Natural killer cell treated with Interleukin-12 subunit alpha and Interleukin-12 subunit beta and Interleukin-15 and Interleukin-18, amount 100 ng/mL, for 72 hours (primary cell): ENCODE results near the gene BTBD19. TPM values are rescaled to one million over a fixed set of nuclear protein-coding genes. Genes with fewer than 3 reads are reported as not detected.
"Not testable (repeated sequence)": the region's sequence is repeated elsewhere in the genome, so short reads cannot be mapped to it uniquely, and the experiment has no call there.

Experiments used
- ATAC-seq, 2 donors: fragments of 150-1000 bp; cut with Tn5 transposase in 1 of 2; sonication (Bioruptor Pico), chemical (Tn5 transposase) in 1 of 2; 2 replicates each; pipeline ENCODE4 v1.10.0; 2021
- DNase-seq: peaks from one replicate; pipeline ENCODE4 v3.0.0; 2022; ENCODE audit warnings: low spot score
- H3K27ac Mint-ChIP-seq, 2 donors: 1 replicate in 1 of 2; 2 replicates in 1 of 2; pipeline ENCODE4 v1.8.0; 2022; ENCODE audit warnings: mixed read lengths in 2 of 2, mild to moderate bottlenecking in 1 of 2, moderate library complexity in 1 of 2
- H3K27me3 Mint-ChIP-seq, 2 donors: 1 replicate in 1 of 2; 2 replicates in 1 of 2; pipeline ENCODE4 v1.8.0; 2022; ENCODE audit warnings: mixed read lengths in 2 of 2
- H3K36me3 Mint-ChIP-seq: one replicate; pipeline ENCODE4 v1.8.0; 2022; ENCODE audit warnings: mixed read lengths
- H3K4me1 Mint-ChIP-seq, 2 donors: 1 replicate in 1 of 2; 2 replicates in 1 of 2; pipeline ENCODE4 v1.8.0; 2022; ENCODE audit warnings: low read depth in 2 of 2, mixed read lengths in 2 of 2, mild to moderate bottlenecking in 1 of 2
- H3K4me3 Mint-ChIP-seq: one replicate; pipeline ENCODE4 v1.8.0; 2022; ENCODE audit warnings: mixed read lengths
- H3K9me3 Mint-ChIP-seq: 2 replicates; pipeline ENCODE4 v1.8.0; 2022; ENCODE audit warnings: mixed read lengths
- total RNA-seq, 2 donors: library from RNA; stranded (reverse); gene quantifications; one replicate each; pipeline ENCODE4 v1.2.3, GENCODE V29; 2022

The BTBD19 gene
- total RNA-seq, 2 donors from 2014 or later, result 1.7 to 6.4 TPM

DNA sequence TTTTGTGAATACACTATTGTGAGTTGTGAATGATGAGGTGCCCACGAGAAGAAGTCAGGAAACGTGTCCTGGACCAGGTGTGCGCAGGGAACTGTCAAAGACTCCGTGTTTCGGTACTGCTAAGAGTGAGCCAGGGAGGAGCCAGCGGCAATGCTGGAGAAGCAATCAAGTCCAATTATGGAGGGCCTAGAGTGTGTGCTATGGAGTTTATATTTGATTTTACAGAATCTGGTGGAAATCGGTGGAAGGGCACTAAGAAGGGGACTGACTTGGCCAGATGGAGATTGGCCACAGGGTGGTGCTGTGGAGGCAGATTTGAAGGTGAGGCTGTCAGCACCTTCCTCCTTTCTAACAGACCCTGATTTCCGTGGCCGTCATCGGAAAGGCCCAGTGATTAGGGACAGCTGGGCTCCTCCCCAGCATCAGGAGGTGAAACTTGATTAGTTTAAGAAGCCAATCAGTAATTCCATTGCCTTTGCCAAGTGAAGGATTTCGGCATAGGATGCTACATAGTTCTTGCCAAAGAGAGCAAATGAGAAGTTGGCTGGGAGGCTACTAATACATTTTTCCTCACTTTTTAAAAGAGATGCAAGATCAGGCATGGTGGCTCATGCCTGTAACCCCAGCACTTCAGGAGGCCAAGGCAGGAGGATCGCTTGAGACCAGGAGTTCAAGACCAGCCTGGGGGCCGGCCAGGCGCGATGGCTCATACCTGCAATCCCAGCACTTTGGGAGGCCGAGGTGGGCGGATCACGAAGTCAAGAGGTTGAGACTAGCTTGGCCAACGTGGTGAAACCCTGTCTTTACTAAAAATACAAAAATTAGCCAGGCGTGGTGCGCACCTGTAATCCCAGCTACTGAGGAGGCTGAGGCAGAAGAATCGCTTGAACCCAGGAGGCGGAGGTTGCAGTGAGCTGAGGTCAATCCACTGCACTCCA, 27.7 kb downstream of the BTBD19 start:
- Mint-ChIP-seq H3K4me1 (peaks cover 0 to 3% of the 10 kb centered on the region in 2 donors), H3K27me3 (peaks cover under 1 to 3% of the 10 kb centered on the region in 2 donors), H3K9me3 (no peaks in the 10 kb centered on the region), H3K4me3 (no peak overlapping the region), H3K36me3 (no peaks in the 10 kb centered on the region), H3K27ac (peak overlapping the region in 1 of 2 donors; percentile 56)
- peak; percentile 83 for DNase-seq
- ATAC-seq, result peak; percentile 87

DNA sequence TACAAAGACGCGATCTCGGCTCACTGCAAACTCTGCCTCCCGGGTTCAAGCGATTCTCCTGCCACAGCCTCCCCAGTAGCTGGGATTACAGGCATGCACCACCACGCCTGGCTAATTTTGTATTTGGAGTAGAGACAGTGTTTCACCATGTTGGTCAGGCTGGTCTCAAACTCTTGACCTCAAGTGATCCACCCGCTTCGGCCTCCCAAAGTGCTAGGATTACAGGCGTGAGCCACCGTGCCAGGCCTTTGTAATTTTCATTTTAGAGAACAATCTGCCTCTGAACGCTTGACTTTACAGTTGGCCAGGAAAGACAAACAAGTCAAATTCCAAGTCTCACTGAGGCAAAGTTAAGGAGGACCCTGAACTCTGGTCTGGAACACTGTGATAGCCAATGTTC, 30.0 kb downstream of the BTBD19 start:
- H3K4me3 Mint-ChIP-seq, ATAC-seq, H3K36me3 Mint-ChIP-seq, H3K27ac Mint-ChIP-seq, DNase-seq, H3K9me3 Mint-ChIP-seq, H3K4me1 Mint-ChIP-seq: not testable (repeated sequence)
- peaks cover 12 to 14% of the 10 kb centered on the region in 2 donors for H3K27me3 Mint-ChIP-seq

DNA sequence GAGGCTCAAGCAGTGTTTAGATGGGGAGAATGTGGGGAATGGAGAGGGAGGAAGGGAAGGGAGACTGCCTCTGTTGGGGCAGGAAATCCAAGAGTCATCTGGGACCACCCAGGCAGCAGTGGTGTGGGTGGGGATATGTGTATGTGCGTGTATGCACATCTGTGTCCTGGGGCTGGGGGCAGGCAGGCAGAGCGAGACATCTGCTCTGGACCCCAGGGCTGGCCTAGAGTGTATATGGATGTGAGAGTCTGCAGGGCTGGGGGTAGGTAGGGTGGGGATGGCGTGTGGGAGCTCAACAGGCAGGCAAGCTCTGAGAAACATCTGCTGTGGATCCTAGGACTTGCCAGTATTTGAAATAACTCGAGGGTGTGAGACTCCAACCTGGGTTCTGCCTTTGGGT, 31.3 kb downstream of the BTBD19 start:
- no peak overlapping the region for H3K4me3 Mint-ChIP-seq
- H3K27ac Mint-ChIP-seq, result no peak overlapping the region
- H3K27me3 Mint-ChIP-seq, result peaks cover 12 to 17% of the 10 kb centered on the region in 2 donors
- H3K9me3 Mint-ChIP-seq, result no peaks in the 10 kb centered on the region
- DNase-seq (no peak), ATAC-seq (no peak)
- peaks cover 0 to 5% of the 10 kb centered on the region in 2 donors for H3K4me1 Mint-ChIP-seq
- no peaks in the 10 kb centered on the region for H3K36me3 Mint-ChIP-seq

DNA sequence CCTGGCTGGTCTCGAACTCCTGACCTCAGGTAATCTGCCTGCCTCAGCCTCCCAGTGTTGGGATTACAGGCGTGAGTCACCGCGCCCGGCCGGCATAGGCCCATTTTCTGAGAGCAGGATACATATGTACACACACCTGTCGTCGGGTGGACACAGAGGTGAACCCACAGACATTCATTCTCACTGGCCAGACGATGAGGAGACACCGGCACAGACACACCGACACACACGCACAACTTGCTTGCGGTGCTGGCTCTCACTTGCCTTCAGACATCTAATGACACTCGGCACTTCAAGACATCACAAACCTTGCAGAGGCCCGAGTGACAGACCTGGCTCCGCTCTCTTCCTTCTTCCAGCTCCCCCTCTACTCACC, 34.2 kb downstream of the BTBD19 start:
- peaks cover 12 to 17% of the 10 kb centered on the region in 2 donors for H3K27me3 Mint-ChIP-seq
- peaks cover 0 to 2% of the 10 kb centered on the region in 2 donors for H3K4me1 Mint-ChIP-seq
- DNase-seq (no peak), ATAC-seq (peak; percentile 7 to 13)
- H3K27ac Mint-ChIP-seq, result no peak overlapping the region
- H3K36me3 Mint-ChIP-seq, result no peaks in the 10 kb centered on the region
- H3K4me3 Mint-ChIP-seq, result no peak overlapping the region
- H3K9me3 Mint-ChIP-seq, result no peaks in the 10 kb centered on the region

DNA sequence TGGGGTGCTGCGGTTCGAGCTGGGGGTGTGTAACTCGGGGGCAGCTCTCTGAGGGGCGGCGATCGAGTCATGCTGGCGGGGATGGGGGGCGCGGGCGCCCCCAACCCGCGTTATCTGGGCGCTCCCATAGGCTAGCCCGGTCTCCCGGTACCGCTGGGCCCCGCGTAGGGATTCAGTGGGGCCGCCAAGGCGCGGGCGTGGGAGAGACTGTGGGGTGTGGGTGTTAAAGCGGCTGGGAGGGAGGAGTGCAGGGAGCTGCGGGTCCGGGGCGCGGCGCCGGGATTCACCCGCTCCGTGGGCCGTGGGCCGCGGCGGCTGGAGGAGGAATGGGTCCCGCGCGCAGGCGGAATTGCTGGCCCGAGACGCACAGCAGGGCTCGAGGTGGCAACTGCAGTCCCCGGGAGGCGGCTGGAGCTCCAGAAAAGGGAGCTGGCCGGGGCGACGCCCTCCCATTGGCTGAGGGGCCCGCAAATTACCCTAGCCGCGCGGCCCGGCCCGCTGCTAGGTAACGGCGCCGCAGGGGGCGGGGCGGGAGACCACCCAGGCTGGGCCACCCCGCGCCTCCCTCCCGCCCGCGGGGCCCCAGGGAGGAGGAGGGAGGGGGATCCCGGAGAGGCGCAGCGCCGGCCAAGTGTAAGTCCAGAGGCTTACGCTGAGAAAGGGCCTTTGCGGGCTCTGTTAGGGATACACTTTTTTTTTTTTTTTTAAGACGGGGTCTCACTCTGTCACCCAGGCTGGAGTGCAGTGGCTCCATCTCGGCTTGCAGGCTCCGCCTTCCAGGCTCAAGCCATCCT, 34.7 kb downstream of the BTBD19 start, which contains the start of gene PTCH2:
TSS of gene PTCH2 (minus strand) at position 392 of the 794 bp plus-strand sequence. CDS start at position 71, 321 bp downstream.
- no peaks in the 10 kb centered on the region for H3K36me3 Mint-ChIP-seq
- H3K4me1 Mint-ChIP-seq, result peaks cover 0 to 2% of the 10 kb centered on the region in 2 donors
- H3K4me3 Mint-ChIP-seq, result no peak within 1 kb of the TSS
- ATAC-seq (peak; percentile 57 to 64), DNase-seq (no peak)
- H3K27ac Mint-ChIP-seq, result peak within 1 kb of the TSS in 1 of 2 donors; percentile 71
- no peaks in the 10 kb centered on the region for H3K9me3 Mint-ChIP-seq
- peaks cover 12 to 17% of the 10 kb centered on the region in 2 donors for H3K27me3 Mint-ChIP-seq

DNA sequence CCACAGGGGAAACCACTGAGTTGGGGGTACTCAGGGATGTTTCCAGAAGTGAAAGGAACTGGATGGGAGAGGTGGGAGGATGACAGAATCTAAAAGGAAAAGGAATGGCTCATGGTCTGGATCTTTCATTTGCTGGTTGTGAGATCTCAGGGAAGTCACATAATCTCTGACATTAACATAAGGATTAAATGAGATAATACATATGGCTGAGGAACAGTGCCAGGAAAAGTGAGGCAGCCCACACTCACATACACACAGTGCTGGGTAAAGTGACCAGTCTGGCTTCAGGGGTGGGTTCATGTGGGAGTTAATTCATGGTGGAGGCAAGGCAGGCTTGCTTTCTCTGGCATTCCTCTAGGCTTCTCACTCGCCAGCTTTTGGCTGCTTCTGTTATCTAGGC, 38.7 kb downstream of the BTBD19 start:
- peaks cover 0 to 2% of the 10 kb centered on the region in 2 donors for H3K4me1 Mint-ChIP-seq
- H3K27ac Mint-ChIP-seq, result no peak overlapping the region
- H3K27me3 Mint-ChIP-seq, result peaks cover 1 to 7% of the 10 kb centered on the region in 2 donors
- no peaks in the 10 kb centered on the region for H3K36me3 Mint-ChIP-seq
- no peak for ATAC-seq
- no peak overlapping the region for H3K4me3 Mint-ChIP-seq
- no peak for DNase-seq
- H3K9me3 Mint-ChIP-seq, result no peaks in the 10 kb centered on the region

DNA sequence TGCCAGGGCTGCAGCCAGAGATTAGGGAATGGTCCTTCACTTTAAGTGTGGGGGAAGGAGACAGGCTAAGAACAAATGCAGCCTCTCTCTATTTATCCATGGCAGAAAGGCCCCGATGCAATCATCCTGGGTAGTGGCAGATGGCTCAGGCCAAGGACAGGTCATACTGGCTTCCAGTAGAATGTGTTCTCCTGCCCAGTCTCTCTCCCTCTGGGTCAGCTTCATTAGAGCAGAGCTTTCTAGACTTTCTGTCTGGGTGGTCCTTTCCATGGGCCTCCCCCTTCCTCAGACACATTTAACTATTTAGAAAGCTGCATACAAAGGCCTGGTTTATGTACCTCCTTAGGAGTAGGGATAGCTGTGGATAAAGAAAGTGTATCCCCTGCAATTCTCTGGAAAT, 39.5 kb downstream of the BTBD19 start:
- Mint-ChIP-seq H3K27me3 (peaks cover 0 to 3% of the 10 kb centered on the region in 2 donors), H3K36me3 (peaks cover 4% of the 10 kb centered on the region), H3K4me3 (no peak overlapping the region), H3K9me3 (no peaks in the 10 kb centered on the region), H3K4me1 (no peaks in the 10 kb centered on the region), H3K27ac (no peak overlapping the region)
- ATAC-seq, result no peak
- DNase-seq, result no peak

DNA sequence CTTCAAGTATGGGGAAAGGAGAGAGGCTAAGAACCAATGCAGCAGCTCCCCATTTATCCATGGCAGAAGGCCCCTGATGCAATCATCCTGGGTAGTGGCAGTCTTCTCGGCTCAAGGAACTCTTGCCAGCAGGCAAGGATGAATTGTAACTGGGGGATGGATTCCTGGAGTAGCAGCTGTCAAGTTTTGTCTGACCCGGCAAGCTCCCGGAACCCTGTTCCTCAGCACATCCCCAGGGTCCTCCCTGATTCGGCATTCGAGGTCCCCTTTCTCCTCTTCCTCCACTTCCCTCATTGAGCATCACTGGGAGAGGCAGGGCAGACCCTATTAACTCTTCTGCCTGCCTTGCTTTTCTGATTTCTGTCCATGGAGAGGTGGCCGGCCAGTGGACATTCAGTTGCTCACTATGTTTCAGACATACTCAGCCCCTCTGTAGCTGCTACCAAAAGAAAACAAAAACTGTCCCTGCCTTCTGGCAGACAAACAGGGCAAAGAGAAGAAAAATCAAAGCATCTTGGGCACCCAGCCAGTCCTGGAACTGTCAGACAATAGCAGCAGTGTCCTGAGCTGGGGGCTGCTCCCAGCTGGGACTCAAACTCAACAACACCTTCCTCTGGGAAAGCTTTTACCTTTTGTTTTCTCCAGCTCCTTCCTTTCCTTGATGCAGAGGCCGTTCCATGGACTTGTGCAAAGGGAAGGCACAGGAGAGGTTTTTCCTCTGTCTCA, 40.3 kb downstream of the BTBD19 start:
- H3K27ac Mint-ChIP-seq, result no peak overlapping the region
- H3K4me3 Mint-ChIP-seq, result no peak overlapping the region
- peaks cover 0 to 3% of the 10 kb centered on the region in 2 donors for H3K27me3 Mint-ChIP-seq
- no peaks in the 10 kb centered on the region for H3K9me3 Mint-ChIP-seq
- no peaks in the 10 kb centered on the region for H3K4me1 Mint-ChIP-seq
- ATAC-seq, result no peak
- peaks cover 6% of the 10 kb centered on the region for H3K36me3 Mint-ChIP-seq
- DNase-seq, result no peak

DNA sequence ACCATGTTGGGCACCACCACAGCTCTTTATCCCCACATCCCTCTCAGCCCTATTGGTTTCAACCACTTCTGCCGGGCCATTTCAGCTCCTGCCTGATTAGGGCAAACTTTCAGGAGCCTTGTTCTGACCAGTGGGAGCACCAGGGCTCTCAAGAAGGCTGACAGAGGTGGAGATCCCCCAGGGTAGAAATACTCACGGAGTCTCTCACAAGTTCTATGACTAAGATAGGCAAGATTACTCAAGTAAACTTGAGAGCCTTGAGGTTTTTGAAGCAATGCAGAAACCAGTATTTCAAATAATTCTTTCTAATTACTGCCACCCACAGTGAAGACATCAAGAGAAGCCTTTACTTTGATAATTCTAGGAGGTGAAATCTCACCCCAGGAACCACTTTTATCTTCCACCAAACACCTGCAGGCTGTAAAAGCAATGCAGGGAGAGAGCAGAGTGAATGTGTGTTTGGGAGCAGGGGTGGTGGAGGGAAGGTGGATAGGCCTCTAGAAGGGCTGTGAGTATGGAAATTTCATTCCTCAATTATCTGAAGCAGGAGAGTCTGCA, 41.3 kb downstream of the BTBD19 start:
- ATAC-seq, result no peak

DNA sequence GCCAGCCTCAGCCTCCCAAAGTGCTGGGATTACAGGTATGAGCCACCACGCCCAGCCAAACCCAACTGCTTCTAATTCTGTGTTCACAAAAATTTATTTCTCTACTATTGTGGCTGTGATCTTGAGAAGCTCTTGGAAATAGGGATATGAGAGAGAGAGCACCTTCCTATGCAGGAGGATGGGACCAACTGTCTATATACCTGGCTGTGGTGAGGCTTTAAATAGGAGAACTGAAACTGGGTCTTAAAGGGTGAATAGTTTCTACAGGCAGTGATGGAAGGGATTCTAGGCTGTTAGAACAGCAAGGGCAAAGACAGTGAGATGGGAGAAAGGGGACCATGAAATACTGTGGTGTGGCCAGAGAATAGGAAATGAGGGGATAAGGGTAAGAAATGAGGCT, 43.0 kb downstream of the BTBD19 start:
- DNase-seq (no peak), ATAC-seq (no peak)
- Mint-ChIP-seq H3K27ac (no peak overlapping the region), H3K27me3 (no peaks in the 10 kb centered on the region), H3K9me3 (no peaks in the 10 kb centered on the region), H3K4me1 (no peaks in the 10 kb centered on the region), H3K4me3 (no peak overlapping the region), H3K36me3 (peaks cover 6% of the 10 kb centered on the region)

More for the DNA sequence above, 41.3 kb downstream of the BTBD19 start:
- Mint-ChIP-seq H3K9me3 (no peaks in the 10 kb centered on the region), H3K36me3 (peaks cover 6% of the 10 kb centered on the region), H3K27me3 (no peaks in the 10 kb centered on the region), H3K4me1 (no peaks in the 10 kb centered on the region), H3K27ac (no peak overlapping the region), H3K4me3 (no peak overlapping the region)
- DNase-seq, result no peak

DNA sequence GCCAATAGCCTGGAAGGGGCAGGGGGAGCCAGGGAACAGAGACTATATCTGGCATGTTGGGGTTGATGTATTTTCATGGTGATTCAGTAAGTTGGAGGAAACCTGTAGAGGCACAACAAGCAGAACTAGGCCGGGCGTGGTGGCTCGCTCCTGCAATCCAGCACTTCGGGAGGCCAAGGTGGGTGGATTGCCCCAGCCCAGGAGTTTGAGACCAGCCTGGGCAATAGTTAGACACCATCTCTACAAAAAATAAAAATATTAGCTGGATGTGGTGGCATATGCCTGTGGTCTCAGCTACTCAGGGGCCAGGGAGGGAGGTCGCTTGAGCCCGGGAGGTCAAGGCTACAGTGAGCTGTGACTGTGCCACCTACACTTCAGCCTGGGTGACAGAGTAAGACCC, 44.9 kb downstream of the BTBD19 start:
- no peak overlapping the region for H3K27ac Mint-ChIP-seq
- H3K36me3 Mint-ChIP-seq, result peaks cover 6% of the 10 kb centered on the region

DNA sequence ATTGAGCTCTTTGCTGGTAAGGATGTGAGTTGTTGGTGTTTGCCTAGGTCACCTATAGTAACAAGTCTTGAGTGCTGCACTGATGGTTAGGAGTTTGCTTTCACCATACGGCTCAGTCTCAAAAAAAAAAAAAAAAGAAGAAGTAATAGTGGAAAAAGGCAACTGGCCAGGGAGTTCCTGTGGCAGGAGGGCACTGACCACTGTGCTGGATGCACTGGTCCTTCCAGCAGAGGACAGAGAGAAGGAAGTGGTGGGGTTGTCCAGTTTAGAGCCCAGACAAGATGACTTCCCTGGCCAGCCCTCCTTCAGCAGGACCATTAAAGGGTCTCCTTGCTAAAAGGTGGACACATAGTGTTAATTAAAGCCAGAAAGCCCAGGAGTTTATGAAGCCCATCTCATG, 46.6 kb downstream of the BTBD19 start:
- H3K36me3 Mint-ChIP-seq, result peaks cover 6% of the 10 kb centered on the region
- no peak for DNase-seq
- H3K4me3 Mint-ChIP-seq, result no peak overlapping the region

More for the DNA sequence above, 44.9 kb downstream of the BTBD19 start:
- no peaks in the 10 kb centered on the region for H3K27me3 Mint-ChIP-seq
- H3K4me1 Mint-ChIP-seq, result no peaks in the 10 kb centered on the region
- H3K9me3 Mint-ChIP-seq, result no peaks in the 10 kb centered on the region
- no peak for DNase-seq
- ATAC-seq, result no peak
- H3K4me3 Mint-ChIP-seq, result no peak overlapping the region

DNA sequence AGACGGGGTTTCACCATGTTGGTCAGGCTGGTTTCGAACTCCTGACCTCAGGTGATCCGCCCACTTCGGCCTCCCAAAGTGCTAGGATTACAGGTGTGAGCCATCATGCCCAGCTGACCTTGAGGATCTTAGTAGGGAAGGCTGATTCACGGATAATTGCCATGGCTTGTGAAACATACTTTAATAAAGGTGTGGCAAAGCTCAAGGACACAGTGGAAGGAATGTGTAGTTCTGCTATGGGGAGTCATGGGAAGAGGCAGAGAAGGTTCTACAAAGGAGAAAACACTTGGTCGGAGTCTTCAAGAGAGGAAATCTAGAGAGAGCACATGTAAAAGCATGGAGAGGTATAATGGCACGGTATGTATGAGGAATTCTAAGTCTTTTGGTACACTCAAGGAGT, 47.4 kb downstream of the BTBD19 start:
- Mint-ChIP-seq H3K27me3 (no peaks in the 10 kb centered on the region), H3K9me3 (no peaks in the 10 kb centered on the region), H3K27ac (no peak overlapping the region), H3K4me1 (no peaks in the 10 kb centered on the region), H3K4me3 (no peak overlapping the region), H3K36me3 (peaks cover 6% of the 10 kb centered on the region)
- ATAC-seq (no peak), DNase-seq (no peak)

More for the DNA sequence above, 46.6 kb downstream of the BTBD19 start:
- Mint-ChIP-seq H3K27me3 (no peaks in the 10 kb centered on the region), H3K9me3 (no peaks in the 10 kb centered on the region), H3K27ac (no peak overlapping the region), H3K4me1 (no peaks in the 10 kb centered on the region)
- ATAC-seq, result no peak
